NCI-H1436 (cell line): ENCODE measurements around the gene SNX30.

Experiments
- DNase-seq: peaks from one replicate; lab custom pipeline; 2025; lab: John Stamatoyannopoulos, UW

The SNX30 gene

DNA sequence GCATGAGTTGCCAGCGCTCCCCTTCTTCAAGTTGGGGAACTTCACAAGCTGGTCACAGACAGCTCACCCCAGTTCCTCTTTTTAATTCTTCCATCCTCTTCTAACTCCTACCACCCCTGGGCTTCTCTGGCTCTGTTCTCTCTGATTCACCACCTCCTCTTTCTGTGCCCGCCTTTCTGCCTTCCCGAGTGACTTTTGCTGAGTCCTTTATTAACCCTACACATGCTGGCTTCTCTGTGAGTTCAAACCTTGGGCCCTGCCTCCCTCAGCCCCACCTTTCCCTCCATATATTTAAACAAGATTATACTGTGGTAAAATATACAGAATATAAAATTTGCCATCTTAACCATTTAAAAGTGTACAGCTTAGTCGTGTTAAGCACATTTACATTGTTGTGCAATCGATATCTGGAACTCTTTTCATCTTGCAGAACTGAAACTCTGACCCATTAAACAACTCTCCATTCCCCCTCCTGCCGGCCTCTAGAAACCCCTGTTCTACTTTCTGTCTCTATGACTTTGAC is 108.1 kb downstream of the SNX30 start:
- no peak for DNase-seq

GRCh38 chr9:112860451-112860850 is 109.9 kb downstream of the SNX30 start:
- no peak for DNase-seq

DNA sequence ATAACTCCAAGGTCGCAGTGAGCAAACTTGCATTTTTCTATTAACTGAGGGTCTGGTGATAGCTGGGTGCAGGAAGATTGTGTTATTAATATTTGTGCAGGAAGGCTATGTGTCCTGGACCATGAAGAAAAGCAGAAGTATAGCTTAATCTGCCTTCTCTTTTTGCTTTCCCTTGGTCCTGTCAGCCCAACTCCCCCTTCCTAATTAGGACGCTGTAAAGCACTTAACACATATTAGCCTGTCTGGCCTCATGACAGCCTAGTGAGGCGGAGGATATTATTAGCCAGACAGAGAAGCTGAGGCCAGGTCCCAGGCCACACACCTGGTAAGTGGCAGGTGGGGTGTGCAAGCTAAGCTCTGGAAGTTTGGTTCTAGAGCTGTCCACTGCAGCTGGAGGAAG is 110.6 kb downstream of the SNX30 start:
- no peak for DNase-seq

DNA sequence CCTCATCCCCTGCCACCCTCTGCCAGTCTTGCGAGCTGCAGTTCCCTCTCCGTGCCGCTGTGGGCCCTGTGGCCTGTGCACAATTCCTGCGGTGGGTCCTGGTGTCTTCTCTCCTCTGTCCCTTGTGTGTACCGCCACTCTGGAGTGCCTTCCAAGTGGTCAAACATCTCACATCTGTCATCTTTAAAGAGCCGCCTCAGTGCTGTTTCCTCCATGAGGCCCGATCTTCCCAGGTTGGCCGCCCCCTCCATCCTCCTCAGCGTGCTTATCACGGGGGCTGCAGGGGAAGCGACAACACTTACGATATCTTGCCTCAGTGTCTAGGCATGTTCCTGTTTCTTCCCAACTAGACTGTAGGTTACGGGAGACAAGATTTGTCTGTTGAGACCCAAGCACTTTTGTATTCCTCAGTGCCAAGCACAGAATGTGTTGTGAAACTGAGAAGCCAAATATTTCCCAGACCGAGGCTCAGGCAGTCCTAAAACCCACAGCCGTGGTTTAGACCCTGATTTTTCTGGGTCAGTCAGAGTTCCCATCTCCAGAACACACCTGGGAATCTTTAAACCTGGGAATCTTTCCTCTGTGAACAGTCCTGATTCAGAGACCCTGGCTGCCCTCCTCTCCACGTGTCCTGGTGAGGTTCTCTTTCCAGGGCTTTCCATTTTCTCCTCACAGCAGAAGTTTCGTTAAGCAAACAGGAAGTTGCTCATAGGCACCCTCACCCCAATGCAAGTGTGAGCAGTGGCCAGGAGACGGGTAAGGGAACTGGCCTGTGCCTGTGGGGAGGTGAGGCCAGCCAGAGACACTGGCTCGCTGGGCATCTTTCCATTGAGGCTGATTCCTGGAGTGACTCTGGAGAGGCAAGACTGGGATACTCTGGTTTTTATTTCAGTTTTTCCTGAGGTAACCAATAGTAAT is 111.3 kb downstream of the SNX30 start:
- DNase-seq = no peak

DNA sequence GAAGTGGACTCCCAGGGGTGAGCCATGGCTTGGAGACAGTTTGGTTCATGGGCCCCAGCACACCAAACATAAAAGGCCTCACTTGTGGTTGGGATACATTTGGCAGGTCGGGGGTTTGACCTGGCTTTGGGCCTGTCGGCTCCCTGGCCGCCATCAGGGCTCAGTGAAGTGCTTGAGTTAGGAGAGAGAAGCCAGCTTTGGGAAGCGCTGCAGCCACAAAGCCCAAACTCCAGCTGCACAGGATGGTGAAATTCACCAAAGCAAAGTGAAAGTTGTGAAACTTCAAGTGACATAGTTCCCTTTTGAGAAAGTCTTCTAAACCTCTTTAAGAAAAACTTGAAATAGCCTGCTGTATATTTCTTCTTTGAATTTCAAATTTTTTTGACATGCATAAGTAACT is 112.7 kb downstream of the SNX30 start:
- DNase-seq = no peak

DNA sequence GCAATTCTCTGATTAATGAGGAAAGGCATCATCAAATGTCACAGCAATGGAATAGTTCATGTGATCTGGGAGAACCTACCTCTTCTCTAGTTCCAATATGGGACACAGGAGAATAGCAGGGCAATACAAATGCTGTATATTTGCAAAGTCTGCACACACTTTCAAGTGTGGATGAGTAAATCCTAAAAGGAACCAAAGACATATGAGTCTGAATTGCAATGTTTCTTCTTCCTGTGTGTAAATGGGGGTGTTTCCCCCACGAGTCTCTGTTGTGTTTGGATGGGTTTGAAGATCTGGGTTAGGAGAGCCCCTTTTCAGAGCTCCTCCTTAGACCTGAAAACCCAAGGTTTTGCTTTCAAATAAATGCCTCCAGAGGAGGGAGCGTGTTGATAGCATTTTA is 113.2 kb downstream of the SNX30 start:
- DNase-seq = no peak

DNA sequence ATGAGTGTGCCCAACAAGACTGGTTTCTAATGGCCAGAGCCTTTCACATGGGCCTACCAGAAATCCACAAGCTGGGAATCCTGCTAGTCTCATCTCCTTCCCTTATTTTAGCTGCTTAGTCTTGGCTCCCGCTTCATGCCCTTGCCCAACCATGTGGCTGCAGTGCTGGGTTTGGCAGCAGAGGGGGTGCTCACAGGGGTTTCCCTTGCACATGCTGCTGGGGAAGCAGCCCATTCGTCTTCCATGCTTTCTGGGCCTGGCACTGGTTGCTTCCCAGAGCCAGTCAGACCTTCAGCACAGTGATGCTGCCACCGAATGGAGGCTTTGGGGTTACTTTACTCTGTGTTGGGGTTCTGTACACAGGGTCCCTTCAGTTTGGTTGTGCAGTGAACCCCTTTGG is 113.8 kb downstream of the SNX30 start:
- no peak for DNase-seq

DNA sequence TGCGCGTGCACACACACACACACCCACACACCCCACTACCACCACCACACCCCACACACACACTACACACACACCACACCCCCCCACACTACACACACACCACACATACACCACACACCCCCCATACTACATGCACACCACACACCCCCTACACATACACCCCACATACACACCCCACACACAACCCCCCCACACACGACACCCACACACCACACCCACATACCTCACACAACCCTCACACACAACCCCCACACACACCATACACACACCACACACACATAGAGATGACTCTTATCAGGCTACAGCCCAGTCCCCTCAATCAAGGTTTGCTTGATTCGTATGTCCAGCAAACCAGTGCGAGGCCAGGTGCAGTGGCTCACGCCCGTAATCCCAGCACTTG is 114.4 kb downstream of the SNX30 start:
- DNase-seq = no peak

- DNase-seq = no peak
Observed at GRCh38 chr9:112866662-112867274, 116.2 kb downstream of the SNX30 start.

DNA sequence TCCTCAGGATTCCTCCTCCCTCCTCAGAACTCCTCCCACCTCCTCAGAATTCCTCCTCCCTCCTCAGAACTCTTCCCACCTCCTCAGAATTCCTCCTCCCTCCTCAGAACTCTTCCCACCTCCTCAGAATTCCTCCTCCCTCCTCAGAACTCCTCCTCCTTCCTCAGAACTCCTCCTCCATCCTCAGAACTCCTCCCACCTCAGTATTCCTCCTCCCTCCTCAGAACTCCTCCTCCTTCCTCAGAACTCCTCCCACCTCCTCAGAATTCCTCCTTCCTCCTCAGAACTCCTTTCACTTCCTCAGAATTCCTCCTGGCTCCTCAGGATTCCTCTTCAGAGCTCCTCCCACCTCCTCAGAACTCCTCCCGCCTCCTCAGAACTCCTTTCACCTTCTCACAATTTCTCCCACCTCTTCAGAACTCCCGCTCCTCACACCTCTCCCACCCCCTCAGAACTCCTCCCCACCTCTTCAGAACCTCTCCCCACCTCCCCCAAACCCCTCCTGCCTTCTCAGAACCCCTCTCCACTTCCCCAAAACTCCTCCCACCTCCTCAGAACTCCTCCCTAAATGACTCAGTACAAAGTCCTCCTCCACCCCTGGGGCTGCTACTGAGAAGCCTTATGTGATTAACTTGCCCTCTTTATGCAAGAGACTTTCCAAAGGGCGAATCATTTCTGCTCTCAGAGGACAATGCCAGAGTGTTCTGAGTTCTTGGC is 116.9 kb downstream of the SNX30 start:
- no peak for DNase-seq

DNA sequence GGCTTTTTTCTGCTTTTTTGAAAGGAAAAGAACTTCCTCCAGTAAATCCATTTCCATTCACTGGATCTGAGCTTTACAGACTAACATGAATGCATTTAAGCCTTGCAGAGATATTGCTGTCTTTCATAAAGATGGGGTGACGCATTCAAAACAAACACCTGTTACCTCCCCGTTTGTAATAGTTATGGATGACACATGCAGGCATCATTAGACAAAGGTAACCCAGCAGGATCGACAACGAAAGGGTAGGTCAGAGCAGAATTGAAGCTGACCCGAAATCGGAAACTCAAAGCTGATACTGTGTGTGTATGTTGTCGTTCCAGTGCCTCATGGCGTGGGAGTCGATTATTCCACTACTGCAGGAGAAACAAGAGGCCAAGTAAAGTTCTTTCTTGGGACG is 117.9 kb downstream of the SNX30 start:
- no peak for DNase-seq

- DNase-seq = no peak
Observed at GRCh38 chr9:112869041-112869529, 118.5 kb downstream of the SNX30 start.

GRCh38 chr9:112869917-112870316 is 119.4 kb downstream of the SNX30 start:
- no peak for DNase-seq

- DNase-seq = no peak
Observed at GRCh38 chr9:112870556-112870955, 120.0 kb downstream of the SNX30 start.

GRCh38 chr9:112872019-112872418 is 121.5 kb downstream of the SNX30 start:
- no peak for DNase-seq

GRCh38 chr9:112873773-112874405 is 123.3 kb downstream of the SNX30 start:
- no peak for DNase-seq

GRCh38 chr9:112878752-112879151 is 128.2 kb downstream of the SNX30 start:
- no peak for DNase-seq

DNA sequence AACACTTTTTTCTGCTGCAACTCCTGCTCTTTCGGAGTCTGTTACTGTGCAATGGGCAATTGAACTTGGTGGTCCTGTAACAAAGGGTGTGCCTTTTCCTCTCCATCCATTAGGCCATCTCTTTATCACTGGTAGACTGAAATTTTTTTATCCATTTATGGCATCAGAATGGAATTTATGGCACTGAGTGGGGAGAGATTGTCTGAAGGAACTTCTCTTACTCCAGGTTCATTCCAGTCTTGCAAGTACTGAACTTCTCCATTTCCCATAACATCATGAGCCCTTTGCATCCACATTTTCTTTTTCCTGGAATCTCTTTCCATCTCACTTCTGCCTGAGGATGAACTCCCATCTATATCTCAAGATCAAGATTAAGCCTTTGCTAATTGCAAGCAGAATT is 130.1 kb downstream of the SNX30 start:
- DNase-seq = no peak

DNA sequence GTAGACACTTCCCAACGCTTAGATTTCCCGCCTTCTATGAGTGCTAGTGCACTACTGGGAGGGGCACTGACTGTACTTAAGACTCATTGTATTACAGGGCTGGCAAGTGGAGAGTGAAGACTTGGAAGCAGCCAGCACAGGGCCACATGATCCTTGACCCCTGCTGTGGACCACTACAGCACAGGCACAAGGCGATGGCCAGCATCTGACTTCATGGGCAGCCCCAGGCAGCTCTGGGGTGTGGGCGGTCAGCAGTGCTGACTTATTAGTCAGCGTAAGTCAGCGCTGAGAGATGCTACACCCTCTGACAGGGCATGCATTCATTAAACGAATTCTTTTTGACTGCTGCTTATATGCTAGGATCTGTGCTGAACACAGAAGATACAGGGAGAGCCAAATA is 130.8 kb downstream of the SNX30 start:
- no peak for DNase-seq

- no peak for DNase-seq
Observed at GRCh38 chr9:112884101-112884500, 133.5 kb downstream of the SNX30 start.

DNA sequence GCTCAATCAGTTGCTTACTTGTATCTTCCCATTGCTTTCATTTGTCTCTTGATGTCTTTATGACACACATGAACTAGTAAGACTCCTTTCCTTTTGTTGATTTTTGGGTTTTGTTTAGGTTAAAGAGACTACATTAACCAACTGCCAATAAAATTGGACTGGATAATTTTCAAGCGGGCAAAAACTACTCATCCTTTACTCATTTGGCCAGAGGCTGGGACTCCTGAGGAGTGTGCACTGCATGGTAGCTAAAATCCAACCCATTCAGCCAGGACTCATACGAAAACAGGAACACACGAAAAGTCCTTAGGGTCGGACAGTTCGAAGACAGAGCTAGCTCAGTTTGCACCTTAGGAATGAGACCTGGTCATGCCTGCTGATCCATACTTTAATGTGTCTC is 134.2 kb downstream of the SNX30 start:
- DNase-seq = no peak

- DNase-seq = no peak
Observed at GRCh38 chr9:112885324-112885723, 134.8 kb downstream of the SNX30 start.
